Omental fat pad (tissue), 4 donors: ENCODE results near the gene DCST1. TPM values are rescaled to one million over a fixed set of nuclear protein-coding genes. Genes with fewer than 3 reads are reported as not detected.

Experiments
- ATAC-seq: fragments of 150-250 bp; one replicate; pipeline ENCODE4 v1.9.1; 2016; ENCODE audit warnings: mild to moderate bottlenecking, moderate library complexity; ENCODE audit not compliant: low FRiP score
- DNase-seq: peaks from one replicate; pipeline ENCODE4 v3.0.0-alpha.2; 2019; ENCODE audit warnings: low spot score
- total RNA-seq, 4 donors: library from RNA; depleted of rRNA; stranded (reverse); fragments of >200 nt; gene quantifications; one replicate each; pipeline ENCODE4 v1.1.0, GENCODE V29; 2016
- TF ChIP-seq, protein P1 (sequence below), 3 donors: fragments of 450-650 bp; IDR thresholded peaks; one replicate each; pipeline ENCODE4 v1.5.1; 2016 to 2017; ENCODE audit warnings: antibody characterized with exemption in 3 of 3, mild to moderate bottlenecking in 3 of 3, moderate library complexity in 2 of 3

The DCST1 gene
- total RNA-seq, 4 donors from 2014 or later = not detected

DNA sequence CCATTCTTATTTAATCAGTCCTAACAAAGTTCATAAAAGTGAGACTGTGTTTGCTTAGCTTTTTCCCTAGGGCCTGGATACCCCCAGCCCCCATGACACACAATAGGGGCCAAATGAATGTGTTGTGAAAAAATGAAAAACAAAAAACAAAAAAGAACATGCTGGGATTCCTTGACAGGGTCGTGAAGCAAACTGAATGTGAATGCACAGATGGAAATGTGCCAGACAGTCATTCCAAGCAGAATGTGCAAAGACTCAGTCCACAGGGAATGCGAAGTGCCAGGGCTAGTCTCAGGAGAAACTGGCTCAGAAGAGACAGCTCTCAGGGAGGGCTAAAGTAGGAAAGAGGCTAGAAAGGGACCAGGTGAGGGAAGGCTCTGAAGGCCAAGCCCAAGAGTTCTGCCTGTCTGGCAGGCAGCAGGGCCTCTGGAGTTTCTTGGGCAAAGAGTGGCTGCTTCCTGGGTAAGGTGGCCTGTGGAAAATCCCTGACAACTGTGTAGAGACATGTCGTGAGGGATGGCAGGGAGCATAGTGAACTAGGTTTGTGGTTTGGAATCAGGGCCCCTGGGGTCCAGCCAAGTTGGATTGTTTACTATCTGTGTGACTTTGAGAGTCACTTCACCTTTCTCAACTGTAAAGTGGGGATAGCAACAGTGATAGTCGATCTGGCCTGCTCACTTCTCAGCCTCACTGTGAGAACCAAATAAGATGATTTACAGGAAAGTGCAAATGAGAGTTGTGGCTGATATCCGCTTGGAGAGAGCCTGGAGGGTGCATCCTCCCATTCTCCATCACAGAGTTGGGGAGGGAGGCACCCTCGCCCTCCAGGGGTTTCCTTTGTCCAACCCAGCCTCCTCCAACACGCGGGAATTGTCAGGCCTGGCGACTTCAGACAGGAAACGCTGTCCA is 16.3 kb downstream of the DCST1 start:
- ATAC-seq (no peak), DNase-seq (no peak)
- TF ChIP-seq, protein P1, sequence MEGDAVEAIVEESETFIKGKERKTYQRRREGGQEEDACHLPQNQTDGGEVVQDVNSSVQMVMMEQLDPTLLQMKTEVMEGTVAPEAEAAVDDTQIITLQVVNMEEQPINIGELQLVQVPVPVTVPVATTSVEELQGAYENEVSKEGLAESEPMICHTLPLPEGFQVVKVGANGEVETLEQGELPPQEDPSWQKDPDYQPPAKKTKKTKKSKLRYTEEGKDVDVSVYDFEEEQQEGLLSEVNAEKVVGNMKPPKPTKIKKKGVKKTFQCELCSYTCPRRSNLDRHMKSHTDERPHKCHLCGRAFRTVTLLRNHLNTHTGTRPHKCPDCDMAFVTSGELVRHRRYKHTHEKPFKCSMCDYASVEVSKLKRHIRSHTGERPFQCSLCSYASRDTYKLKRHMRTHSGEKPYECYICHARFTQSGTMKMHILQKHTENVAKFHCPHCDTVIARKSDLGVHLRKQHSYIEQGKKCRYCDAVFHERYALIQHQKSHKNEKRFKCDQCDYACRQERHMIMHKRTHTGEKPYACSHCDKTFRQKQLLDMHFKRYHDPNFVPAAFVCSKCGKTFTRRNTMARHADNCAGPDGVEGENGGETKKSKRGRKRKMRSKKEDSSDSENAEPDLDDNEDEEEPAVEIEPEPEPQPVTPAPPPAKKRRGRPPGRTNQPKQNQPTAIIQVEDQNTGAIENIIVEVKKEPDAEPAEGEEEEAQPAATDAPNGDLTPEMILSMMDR (IDR thresholded peaks at IDR 0.05) = no peak

DNA sequence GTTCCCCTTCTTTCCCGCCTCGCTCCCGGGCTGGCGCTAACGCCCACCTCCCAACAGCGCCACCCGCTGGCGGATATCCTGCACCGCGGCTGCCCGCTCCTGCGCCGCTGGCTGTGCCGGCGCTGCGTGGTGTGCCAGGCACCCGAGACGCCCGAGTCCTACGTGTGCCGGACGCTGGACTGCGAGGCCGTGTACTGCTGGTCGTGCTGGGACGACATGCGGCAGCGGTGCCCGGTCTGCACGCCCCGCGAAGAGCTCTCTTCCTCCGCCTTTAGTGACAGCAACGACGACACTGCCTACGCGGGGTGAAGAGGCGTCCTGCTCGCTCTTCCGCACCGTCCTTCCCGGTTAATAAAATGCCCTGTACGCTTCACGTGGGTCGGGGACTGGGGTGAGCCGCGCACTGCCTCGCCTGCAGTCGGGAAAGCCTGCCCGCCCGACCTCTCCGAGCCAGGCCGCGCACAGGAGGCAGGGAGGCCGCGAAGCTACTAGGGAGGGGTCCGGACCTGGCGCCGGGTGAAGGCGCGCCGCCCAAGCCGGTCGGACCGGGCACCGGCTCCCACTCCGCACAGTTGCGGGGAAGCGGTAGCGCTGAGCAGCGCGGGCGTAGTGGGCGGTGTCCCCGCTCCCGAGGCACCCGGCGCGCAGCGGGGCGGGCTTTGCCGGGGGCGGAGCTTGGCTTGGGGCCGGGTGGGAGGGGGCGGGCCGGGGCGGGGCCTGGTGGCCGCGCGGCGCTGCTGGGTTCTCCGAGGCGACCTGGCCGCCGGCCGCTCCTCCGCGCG is 17.1 kb downstream of the DCST1 start, which contains the start of gene ADAM15:
ADAM15 (plus strand) TSS at position 757 of the 782 bp plus-strand sequence. CDS start 71 bp downstream, outside the sequence.
- peak; percentile 73 for DNase-seq
- TF ChIP-seq, protein P1 (IDR thresholded peaks at IDR 0.05) = peak in 1 of 3 donors; percentile 52
- ATAC-seq = peak; percentile 88

DNA sequence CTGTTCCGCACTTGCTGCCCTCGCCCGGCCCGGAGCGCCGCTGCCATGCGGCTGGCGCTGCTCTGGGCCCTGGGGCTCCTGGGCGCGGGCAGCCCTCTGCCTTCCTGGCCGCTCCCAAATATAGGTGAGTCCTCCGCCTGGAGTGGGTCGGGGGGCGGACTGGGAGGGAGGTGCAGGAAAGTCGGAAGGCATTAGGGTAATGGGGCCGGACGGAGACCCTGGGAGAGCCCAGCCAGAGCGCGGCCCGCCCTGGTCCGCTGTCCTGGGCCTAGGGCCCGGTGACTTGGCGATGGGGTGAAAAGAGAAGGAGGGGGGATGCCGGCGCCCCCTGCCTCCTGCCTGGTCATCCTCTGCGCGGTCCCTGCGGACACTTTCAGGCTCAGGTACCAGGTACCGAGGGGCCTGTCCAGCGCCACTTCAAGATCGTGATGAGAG is 17.7 kb downstream of the DCST1 start:
- DNase-seq (no peak), ATAC-seq (peak; percentile 0)

DNA sequence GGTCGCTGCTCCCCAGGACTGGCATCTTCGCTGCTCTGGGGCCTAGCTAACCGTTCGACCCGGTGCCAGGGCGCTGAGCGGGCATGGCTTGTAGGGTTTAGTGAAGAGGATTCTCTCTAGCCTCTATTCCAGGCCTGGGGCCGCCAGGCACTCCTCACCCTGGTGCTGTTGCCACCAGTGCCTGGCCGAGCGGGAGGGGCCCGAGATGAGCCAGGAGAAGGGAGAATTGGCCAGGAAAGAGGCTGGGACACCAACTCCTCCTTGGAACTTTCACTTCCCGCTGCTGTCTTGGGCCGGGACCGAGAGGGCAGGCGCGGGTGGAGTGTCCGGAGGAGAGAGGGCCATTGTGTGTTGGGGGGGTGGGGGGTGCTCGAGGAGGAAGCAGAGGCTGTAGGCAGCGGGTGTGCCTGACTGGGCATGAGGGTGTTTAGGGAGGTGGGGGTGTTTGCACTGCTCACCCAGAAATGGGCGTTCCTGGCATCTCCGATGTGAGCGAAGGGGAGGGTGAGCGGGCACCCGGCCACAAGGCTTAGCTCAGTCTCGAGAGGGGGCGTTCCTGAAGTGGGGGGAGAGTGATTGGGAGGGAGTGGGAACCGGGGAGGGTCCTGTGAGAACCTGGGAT is 18.3 kb downstream of the DCST1 start:
- no peak for DNase-seq
- peak; percentile 36 for ATAC-seq
- TF ChIP-seq, protein P1 (IDR thresholded peaks at IDR 0.05) = no peak

More for the DNA sequence above, 17.7 kb downstream of the DCST1 start:
- TF ChIP-seq, protein P1 (IDR thresholded peaks at IDR 0.05) = no peak

DNA sequence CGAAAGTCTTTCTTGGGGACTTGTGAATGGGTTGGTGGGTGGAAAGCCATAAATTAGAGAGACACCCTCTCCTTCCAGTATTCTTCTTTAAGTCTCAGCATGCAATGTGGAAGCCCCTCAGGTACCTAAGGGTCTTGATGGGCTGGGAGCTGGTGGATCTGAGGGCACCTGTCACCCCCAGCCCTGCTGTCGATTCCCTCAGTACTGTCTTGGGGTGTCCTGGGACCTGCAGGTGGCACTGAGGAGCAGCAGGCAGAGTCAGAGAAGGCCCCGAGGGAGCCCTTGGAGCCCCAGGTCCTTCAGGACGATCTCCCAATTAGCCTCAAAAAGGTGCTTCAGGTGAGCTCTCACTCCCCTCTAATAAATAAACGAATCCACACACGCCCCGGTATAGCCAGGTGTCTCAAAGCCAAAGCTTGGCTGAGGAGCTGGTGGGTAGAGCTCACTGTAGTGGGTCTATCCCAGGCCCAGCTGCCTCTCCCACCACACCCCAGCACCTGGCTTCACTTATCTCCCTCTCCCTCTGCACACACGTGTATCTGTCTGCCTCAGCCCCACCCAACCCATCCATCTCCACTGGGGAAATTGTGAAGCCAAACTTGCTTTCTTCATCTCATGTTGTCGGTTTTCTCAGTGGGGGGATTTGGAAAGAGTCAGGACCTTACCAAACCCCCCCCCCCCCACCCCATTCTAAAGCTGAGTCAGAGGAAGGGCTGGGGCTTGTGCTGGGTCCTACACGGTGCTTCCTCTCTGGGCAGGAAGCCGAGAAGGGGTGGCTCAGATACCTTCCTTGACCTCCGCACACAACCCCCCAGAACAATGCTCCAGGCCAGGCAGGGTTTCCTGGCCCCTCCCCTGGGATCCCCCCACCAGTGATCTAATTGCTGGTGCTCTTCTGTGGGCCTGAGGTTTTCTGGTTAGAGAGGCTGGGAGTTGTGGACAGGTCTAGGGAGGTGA is 19.1 kb downstream of the DCST1 start:
- ATAC-seq (no peak), DNase-seq (no peak)
- TF ChIP-seq, protein P1 (IDR thresholded peaks at IDR 0.05) = no peak
